CD4-positive, alpha-beta T cell treated with Interleukin-12 subunit alpha and Interleukin-12 subunit beta, for 1 hour (primary cell): ENCODE measurements around the gene ETHE1.
"Not testable (repeated sequence)": the region's sequence is repeated elsewhere in the genome, so short reads cannot be mapped to it uniquely, and the experiment has no call there.

Source experiments
- DNase-seq: peaks from one replicate; pipeline ENCODE4 v3.0.0-alpha.2; 2020

Gene ETHE1

GRCh38 chr19:43522929-43523328, 4.1 kb downstream of the ETHE1 start:
- DNase-seq = no peak

GRCh38 chr19:43519436-43520088, 7.4 kb downstream of the ETHE1 start:
- DNase-seq = peak; percentile 80

GRCh38 chr19:43518051-43518450, 8.9 kb downstream of the ETHE1 start:
- no peak for DNase-seq

- not testable (repeated sequence) for DNase-seq
These were observed 14.6 kb downstream of the ETHE1 start for GRCh38 chr19:43512399-43512798.

GRCh38 chr19:43511324-43511723, 15.7 kb downstream of the ETHE1 start:
- DNase-seq = no peak

- DNase-seq = no peak
These were observed 16.3 kb downstream of the ETHE1 start for GRCh38 chr19:43510713-43511112.

GRCh38 chr19:43507880-43508279, 19.1 kb downstream of the ETHE1 start:
- no peak for DNase-seq

- DNase-seq = no peak
These were observed 20.4 kb downstream of the ETHE1 start for GRCh38 chr19:43506629-43507028.

- no peak for DNase-seq
These were observed 21.1 kb downstream of the ETHE1 start for GRCh38 chr19:43505941-43506340.

GRCh38 chr19:43505186-43505456, 21.9 kb downstream of the ETHE1 start:
- no peak for DNase-seq

GRCh38 chr19:43504426-43505185, 22.4 kb downstream of the ETHE1 start, which contains the start of gene PHLDB3:
Gene PHLDB3, minus strand, starts transcription at chr19:43504746. Its CDS starts 628 bp downstream, at chr19:43504118.
- peak; percentile 63 for DNase-seq

- peak; percentile 99 for DNase-seq
These were observed 23.2 kb downstream of the ETHE1 start for GRCh38 chr19:43503501-43504425.

GRCh38 chr19:43502419-43502976, 24.5 kb downstream of the ETHE1 start:
- no peak for DNase-seq

GRCh38 chr19:43501661-43502418, 25.2 kb downstream of the ETHE1 start:
- no peak for DNase-seq

- DNase-seq = no peak
These were observed 28.0 kb downstream of the ETHE1 start for GRCh38 chr19:43499042-43499441.

GRCh38 chr19:43498233-43498842, 28.7 kb downstream of the ETHE1 start:
- DNase-seq = no peak

- DNase-seq = no peak
These were observed 30.0 kb downstream of the ETHE1 start for GRCh38 chr19:43496960-43497359.

- DNase-seq = no peak
These were observed 31.9 kb downstream of the ETHE1 start for GRCh38 chr19:43495082-43495481.

- DNase-seq = no peak
These were observed 36.2 kb downstream of the ETHE1 start for GRCh38 chr19:43490759-43491158.

- DNase-seq = no peak
These were observed 36.9 kb downstream of the ETHE1 start for GRCh38 chr19:43489979-43490599.

GRCh38 chr19:43489310-43489709, 37.7 kb downstream of the ETHE1 start:
- no peak for DNase-seq

GRCh38 chr19:43488179-43488578, 38.8 kb downstream of the ETHE1 start:
- no peak for DNase-seq
